HUES6 (cell line): ENCODE data around the gene DSCAM.

Experiments
- H3K27ac ChIP-seq: 2 replicates; pipeline ENCODE4 v1.7.0; 2013; ENCODE audit warnings: low read depth, mild to moderate bottlenecking, low read length, inconsistent platforms
- H3K27me3 ChIP-seq: 2 replicates; pipeline ENCODE4 v1.6.1; 2013; ENCODE audit warnings: low read length; ENCODE audit not compliant: control insufficient read depth, insufficient read depth
- H3K36me3 ChIP-seq: 2 replicates; pipeline ENCODE4 v1.6.1; 2013; ENCODE audit warnings: low read length; ENCODE audit not compliant: control insufficient read depth, insufficient read depth
- H3K4me1 ChIP-seq: 2 replicates; pipeline ENCODE4 v1.6.1; 2013; ENCODE audit warnings: low read length; ENCODE audit not compliant: control insufficient read depth, insufficient read depth
- H3K4me3 ChIP-seq: 2 replicates; pipeline ENCODE4 v1.5.1; 2013; ENCODE audit warnings: low read depth, low read length
- H3K9ac ChIP-seq: one replicate; pipeline ENCODE4 v1.6.1; 2013; ENCODE audit warnings: mild to moderate bottlenecking, low read length
- H3K9me3 ChIP-seq: 2 replicates; pipeline ENCODE4 v1.6.1; 2013; ENCODE audit warnings: low read depth, low read length; ENCODE audit not compliant: control insufficient read depth, insufficient read depth

The DSCAM gene

DNA sequence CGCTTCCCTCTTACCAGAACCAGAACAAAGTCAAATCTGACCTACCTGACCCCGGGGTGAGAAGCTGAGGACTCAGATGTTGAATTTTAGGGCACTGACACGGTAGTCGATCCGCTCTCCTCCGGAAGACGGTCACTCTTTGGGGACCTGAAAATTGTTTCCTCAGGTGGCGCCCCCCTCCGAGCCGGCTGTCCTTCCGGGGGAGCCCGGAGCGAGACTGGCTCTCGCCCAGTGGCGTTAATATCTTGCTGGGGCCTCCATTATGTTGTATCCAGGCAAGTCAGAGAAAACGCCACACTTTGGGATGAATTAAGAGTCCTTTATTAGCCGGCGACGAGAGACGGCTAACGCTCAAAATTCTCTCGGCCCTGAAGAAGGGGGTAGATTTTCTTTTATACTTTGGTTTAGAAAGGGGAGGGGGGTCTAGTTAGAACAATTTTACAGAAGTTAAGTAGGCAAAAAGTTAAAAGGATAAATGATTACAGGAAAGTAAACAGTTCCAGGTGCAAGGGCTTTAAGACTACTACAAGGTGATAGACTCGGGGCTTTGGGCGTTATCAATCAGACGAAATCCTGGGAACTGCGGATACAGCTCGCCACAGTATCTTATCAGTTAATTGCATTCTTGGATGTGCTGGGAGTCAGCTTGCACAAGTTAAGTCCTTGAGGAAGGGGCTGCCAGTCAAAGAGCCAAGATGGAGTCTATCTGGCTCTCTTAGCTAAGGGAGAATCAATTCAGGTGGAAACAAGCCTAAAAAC, 269.5 kb downstream of the DSCAM start:
- H3K9ac ChIP-seq, result no peak overlapping the region
- peaks cover 5% of the 10 kb centered on the region; the same call in 1 of the 2 replicates for H3K9me3 ChIP-seq
- H3K4me3 ChIP-seq, result no peak overlapping the region
- peaks cover 13% of the 10 kb centered on the region for H3K4me1 ChIP-seq
- peak overlapping the region; percentile 33; the same call in 1 of the 2 replicates for H3K27ac ChIP-seq
- no peaks in the 10 kb centered on the region for H3K27me3 ChIP-seq
- no peaks in the 10 kb centered on the region for H3K36me3 ChIP-seq

DNA sequence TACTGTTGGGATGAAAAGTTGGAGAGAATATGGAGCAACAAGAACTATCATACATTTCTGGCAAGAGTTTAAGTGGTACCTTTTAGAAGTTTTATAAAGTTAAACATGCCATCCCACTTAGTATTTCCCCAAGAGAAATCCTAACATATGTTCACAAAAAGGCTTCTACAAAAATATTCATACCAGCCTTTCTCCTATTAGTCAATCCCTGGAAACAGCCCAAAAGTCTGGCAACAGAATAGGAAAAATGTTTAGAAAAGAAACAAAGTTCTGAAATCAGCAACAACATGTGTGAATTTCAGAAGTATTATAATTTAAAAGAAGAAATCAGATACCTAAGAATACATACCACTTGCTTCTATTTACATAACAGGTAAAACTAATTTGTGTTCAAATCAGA, 271.0 kb downstream of the DSCAM start:
- Histone ChIP-seq H3K4me3 (peak overlapping the region; percentile 22; the same call in 1 of the 2 replicates), H3K36me3 (no peaks in the 10 kb centered on the region), H3K9me3 (peaks cover 5% of the 10 kb centered on the region; the same call in 1 of the 2 replicates), H3K27me3 (no peaks in the 10 kb centered on the region), H3K9ac (no peak overlapping the region), H3K4me1 (peaks cover 13% of the 10 kb centered on the region), H3K27ac (no peak overlapping the region; the same call in 1 of the 2 replicates)

DNA sequence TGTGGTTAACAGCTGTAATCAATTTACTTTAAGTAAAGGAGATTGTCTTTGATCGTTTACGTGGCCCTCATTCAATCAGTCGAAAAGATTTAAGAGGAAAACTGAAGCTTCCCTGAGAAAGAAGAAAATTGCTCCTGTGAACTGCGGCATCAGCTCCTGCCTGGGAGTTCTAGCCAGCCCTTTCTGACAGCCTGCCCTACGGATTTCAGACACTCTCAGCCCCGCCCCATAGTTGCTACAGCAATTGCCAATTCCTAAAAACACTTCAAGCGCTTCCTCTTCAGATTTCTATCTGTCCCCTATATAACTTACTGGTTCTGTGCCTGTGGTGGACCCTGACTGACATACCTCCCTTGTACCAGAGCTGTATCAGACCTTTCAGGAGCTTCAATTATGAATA, 277.6 kb downstream of the DSCAM start:
- no peaks in the 10 kb centered on the region for H3K36me3 ChIP-seq
- H3K9me3 ChIP-seq, result peaks cover 3% of the 10 kb centered on the region; the same call in 1 of the 2 replicates
- H3K27me3 ChIP-seq, result no peaks in the 10 kb centered on the region
- no peak overlapping the region for H3K9ac ChIP-seq
- no peaks in the 10 kb centered on the region for H3K4me1 ChIP-seq
- no peak overlapping the region for H3K4me3 ChIP-seq
- H3K27ac ChIP-seq, result no peak overlapping the region

DNA sequence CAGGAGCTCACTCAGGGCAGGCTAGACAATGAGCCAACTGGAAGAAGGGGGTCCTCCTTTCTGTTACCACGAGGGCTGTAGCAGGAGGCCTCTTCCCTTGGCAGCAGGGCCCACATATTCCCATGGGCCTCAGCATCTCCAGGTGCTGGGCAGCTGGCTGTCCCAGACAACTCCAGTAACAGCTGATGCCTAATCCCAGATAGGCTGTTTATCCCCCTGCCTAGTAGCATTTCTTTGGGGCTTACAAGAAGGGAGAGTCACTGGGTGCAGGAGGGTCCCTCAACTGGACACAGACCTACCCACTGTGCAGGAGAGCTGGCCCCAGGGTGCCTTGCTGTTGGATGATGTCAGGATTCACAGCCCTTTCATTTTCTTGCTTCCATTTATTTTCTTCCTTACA, 278.2 kb downstream of the DSCAM start:
- no peaks in the 10 kb centered on the region for H3K27me3 ChIP-seq
- no peak overlapping the region for H3K27ac ChIP-seq
- no peaks in the 10 kb centered on the region for H3K4me1 ChIP-seq
- H3K9me3 ChIP-seq, result peaks cover 3% of the 10 kb centered on the region; the same call in 1 of the 2 replicates
- H3K36me3 ChIP-seq, result no peaks in the 10 kb centered on the region
- no peak overlapping the region for H3K4me3 ChIP-seq
- H3K9ac ChIP-seq, result no peak overlapping the region

DNA sequence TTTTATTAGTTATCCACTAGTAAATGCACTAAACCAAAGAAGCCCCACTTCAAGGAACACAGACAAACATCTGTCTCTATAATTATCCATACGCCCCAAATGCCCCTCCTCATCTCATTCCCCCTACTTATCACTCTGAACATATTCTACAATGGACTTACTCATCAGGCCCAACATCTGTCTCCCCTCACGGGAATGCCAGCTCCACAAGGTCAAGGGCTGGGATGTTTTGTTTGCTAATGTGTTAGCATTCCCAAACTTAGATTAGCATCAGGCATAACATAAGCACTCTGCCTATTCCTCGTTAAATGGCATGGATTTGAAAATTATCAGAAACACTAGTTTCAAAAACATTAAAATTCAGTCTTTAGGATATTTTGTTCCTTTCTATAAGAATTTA, 279.5 kb downstream of the DSCAM start:
- H3K9ac ChIP-seq, result no peak overlapping the region
- H3K36me3 ChIP-seq, result no peaks in the 10 kb centered on the region
- H3K4me1 ChIP-seq, result no peaks in the 10 kb centered on the region
- H3K4me3 ChIP-seq, result no peak overlapping the region
- H3K27ac ChIP-seq, result no peak overlapping the region
- no peaks in the 10 kb centered on the region for H3K27me3 ChIP-seq
- peaks cover 3% of the 10 kb centered on the region; the same call in 1 of the 2 replicates for H3K9me3 ChIP-seq

DNA sequence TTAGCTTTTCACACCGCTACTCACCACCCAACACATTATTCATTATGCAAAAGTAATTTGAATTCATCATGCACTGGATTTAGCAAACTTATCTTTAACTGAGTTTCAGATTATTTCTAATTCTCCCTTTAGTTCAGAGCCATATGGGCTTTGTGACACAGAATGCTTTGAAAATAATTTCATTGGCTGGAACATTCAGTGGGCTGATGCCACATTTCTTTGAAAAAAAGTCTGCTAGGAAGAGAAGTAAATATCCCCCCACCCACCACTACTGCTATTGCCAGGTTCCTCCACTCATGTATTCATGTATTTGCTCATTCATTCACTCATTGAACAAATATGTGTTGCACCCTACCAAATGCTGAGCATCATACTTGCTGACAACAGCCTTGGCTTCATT, 280.5 kb downstream of the DSCAM start:
- H3K9me3 ChIP-seq, result peaks cover 3% of the 10 kb centered on the region; the same call in 1 of the 2 replicates
- H3K27ac ChIP-seq, result no peak overlapping the region
- no peak overlapping the region for H3K4me3 ChIP-seq
- H3K9ac ChIP-seq, result no peak overlapping the region
- H3K4me1 ChIP-seq, result no peaks in the 10 kb centered on the region
- H3K27me3 ChIP-seq, result no peaks in the 10 kb centered on the region
- H3K36me3 ChIP-seq, result no peaks in the 10 kb centered on the region

DNA sequence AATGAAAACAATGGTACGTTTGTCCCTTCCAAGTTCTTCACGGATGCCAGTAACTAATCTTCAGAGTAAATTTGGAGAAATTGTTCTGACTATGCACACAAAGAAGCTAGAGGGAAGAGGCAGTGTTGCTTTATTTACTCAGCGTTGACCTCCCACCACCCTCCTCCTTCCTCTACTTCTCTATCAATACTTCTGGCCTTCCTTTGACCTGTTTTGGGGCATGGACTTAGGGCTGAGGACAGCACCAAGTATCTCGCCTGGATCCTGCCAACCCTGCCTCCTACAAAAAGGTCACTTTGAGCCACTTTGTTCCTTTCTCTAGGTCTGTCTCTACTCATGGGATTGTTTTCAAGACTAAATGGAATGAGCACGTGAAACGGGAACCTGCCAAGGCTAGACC, 282.6 kb downstream of the DSCAM start:
- Histone ChIP-seq H3K27ac (no peak overlapping the region), H3K9me3 (no peaks in the 10 kb centered on the region), H3K9ac (no peak overlapping the region), H3K36me3 (no peaks in the 10 kb centered on the region), H3K4me1 (no peaks in the 10 kb centered on the region), H3K27me3 (no peaks in the 10 kb centered on the region), H3K4me3 (no peak overlapping the region)

DNA sequence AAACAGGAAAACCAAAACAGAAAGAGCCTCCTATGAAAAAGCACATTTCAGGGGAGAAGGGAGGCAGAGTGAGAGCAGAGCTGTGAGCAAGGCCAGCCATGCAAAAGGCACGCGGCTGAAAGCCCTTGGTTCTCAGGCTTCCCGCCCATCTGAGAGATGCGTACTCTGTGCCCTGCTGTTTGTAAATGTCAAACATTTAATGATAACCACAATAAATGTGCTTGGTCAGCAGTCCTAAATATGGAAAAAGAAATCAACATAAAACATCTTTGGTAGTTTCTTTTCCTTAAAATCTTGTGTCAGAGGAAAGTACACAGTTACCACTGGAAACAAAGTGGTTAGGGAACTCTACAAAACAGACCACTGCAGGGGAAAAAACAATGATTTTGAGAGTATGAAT, 283.1 kb downstream of the DSCAM start:
- H3K27me3 ChIP-seq, result no peaks in the 10 kb centered on the region
- H3K9ac ChIP-seq, result no peak overlapping the region
- H3K27ac ChIP-seq, result no peak overlapping the region
- H3K36me3 ChIP-seq, result no peaks in the 10 kb centered on the region
- no peaks in the 10 kb centered on the region for H3K4me1 ChIP-seq
- no peak overlapping the region for H3K4me3 ChIP-seq
- no peaks in the 10 kb centered on the region for H3K9me3 ChIP-seq

DNA sequence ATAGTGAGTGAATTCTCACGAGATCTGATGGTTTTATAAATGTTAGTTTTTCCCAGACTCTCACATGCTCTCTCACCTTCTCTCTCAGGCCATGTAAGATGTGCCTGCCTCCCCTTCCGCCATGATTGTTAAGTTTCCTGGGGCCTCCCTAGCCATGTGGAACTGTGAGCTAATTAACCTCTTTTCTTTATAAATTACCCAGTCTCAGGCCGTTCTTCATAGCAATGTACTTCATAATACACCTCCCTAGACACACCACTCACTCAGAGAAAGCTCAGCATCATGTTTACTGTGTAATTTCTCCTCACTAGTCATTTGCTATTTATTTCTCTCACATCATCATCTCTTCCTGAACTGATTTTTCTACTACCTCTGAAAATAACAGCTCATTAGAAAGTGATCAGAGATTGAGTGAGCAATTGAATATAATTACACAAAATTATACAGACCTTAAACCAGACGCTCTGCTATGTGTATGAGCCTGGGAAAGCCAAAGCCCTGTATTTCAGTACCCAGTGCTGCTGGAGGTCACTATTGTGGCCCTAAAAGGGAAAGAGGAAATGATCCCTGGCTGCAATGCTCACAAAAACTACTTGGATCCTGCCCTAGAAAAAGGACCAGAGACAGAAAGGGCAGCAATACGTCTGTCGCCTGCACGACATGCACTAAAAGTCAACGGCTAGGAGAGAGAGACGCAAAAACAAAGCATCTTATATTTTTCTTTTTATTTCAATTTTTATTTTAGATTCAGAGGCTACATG, 284.5 kb downstream of the DSCAM start:
- no peak overlapping the region for H3K4me3 ChIP-seq
- no peak overlapping the region for H3K9ac ChIP-seq
- H3K9me3 ChIP-seq, result no peaks in the 10 kb centered on the region
- H3K36me3 ChIP-seq, result no peaks in the 10 kb centered on the region
- H3K4me1 ChIP-seq, result no peaks in the 10 kb centered on the region
- no peak overlapping the region for H3K27ac ChIP-seq
- H3K27me3 ChIP-seq, result no peaks in the 10 kb centered on the region

DNA sequence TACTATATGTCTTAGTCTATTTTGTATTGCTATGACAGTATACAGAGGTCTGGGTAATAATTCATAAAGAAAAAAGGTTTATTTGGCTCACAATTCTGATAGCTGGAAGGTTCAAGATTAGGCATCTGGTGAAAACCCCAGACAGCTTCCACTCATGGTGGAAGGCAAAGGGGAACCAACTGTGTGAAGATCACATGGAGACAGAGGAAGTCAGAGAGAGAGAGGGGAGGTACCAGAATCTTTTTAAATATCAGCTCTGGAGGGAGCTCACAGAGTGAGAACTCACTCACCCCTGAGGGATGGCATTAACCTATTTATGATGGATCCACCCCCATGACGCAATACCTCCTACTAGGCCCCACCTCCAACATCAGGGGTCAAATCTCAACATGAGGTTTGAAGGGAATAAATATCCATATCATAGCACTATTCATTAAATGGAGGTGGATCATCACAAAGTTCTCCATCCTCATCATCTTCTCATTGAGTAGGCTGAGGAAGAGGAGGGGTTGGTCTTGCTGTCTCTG, 290.5 kb downstream of the DSCAM start:
- Histone ChIP-seq H3K4me1 (no peaks in the 10 kb centered on the region), H3K9me3 (peaks cover 4% of the 10 kb centered on the region; the same call in 1 of the 2 replicates), H3K9ac (no peak overlapping the region), H3K4me3 (no peak overlapping the region), H3K27me3 (no peaks in the 10 kb centered on the region), H3K36me3 (no peaks in the 10 kb centered on the region), H3K27ac (no peak overlapping the region)

DNA sequence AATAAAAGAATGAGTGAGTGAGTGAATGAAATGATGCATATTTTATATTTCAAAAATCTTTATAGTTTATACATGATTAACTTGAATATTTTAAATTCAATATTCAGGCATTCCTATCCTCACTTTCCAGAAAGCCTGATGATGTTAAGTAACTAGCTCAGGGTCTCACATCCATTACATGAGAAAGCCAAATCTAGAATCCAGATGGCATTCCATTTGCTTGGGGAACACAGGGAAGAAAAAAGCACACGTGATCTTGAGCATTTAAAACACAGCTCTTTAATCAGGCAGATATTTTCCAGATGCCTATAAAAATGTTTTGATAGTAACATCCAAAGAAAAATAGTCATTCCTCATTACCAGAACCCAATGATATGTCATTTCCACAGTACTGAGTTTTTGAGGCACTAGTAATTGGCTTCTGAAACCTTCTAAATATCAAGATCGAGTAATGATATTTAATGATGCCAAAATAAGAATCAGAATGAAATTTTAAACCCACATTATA, 291.9 kb downstream of the DSCAM start:
- Histone ChIP-seq H3K27me3 (no peaks in the 10 kb centered on the region), H3K4me3 (no peak overlapping the region), H3K27ac (no peak overlapping the region), H3K4me1 (no peaks in the 10 kb centered on the region), H3K9me3 (peaks cover 10% of the 10 kb centered on the region; the same call in 1 of the 2 replicates), H3K36me3 (no peaks in the 10 kb centered on the region), H3K9ac (no peak overlapping the region)
